DND-41 (cell line): Measurements from ENCODE around the gene GOLGA6A.
"Not testable (repeated sequence)": the region's sequence is repeated elsewhere in the genome, so short reads cannot be mapped to it uniquely, and the experiment has no call there.

Source experiments
- ATAC-seq: fragments of 200-7000 bp; cut with Tn5 transposase; 3 replicates; pipeline ENCODE4 v1.9.1; 2021; ENCODE audit warnings: low read depth; ENCODE audit not compliant: insufficient read depth
- DNase-seq: peaks from one replicate; pipeline ENCODE4 v3.0.0-alpha.2; 2020
- H2AFZ ChIP-seq: 2 replicates; pipeline ENCODE4 v1.6.0; 2012; ENCODE audit warnings: low read depth, low read length
- H3K27ac ChIP-seq: 2 replicates; pipeline ENCODE4 v1.5.1; 2012; ENCODE audit warnings: low read length, inconsistent platforms
- H3K27me3 ChIP-seq: fragments of 200-600 bp; sonication (generic); 2 replicates; pipeline ENCODE4 v1.6.0; 2012; ENCODE audit warnings: low read length, mild to moderate bottlenecking, inconsistent platforms; ENCODE audit not compliant: insufficient read depth, poor library complexity
- H3K36me3 ChIP-seq: 2 replicates; pipeline ENCODE4 v1.5.1; 2012; ENCODE audit warnings: low read length, inconsistent platforms; ENCODE audit not compliant: insufficient read depth
- H3K4me1 ChIP-seq: 2 replicates; pipeline ENCODE4 v1.5.1; 2012; ENCODE audit warnings: mild to moderate bottlenecking, low read length; ENCODE audit not compliant: insufficient read depth
- H3K4me2 ChIP-seq: 2 replicates; pipeline ENCODE4 v1.6.0; 2012; ENCODE audit warnings: mild to moderate bottlenecking, moderate library complexity, low read length, inconsistent platforms; ENCODE audit not compliant: insufficient read depth
- H3K4me3 ChIP-seq, 2 experiments: fragments of 200-600 bp in 1 of 2; shearing (Covaris generic) in 1 of 2; 2 replicates each; pipeline ENCODE4 v1.5.1; 2012 to 2016; ENCODE audit warnings: inconsistent platforms in 2 of 2, low read length in 2 of 2, mild to moderate bottlenecking in 2 of 2, low read depth in 1 of 2, moderate library complexity in 1 of 2
- H3K79me2 ChIP-seq: 2 replicates; pipeline ENCODE4 v1.6.0; 2012; ENCODE audit warnings: low read length, inconsistent platforms; ENCODE audit not compliant: insufficient read depth
- H3K9ac ChIP-seq: 2 replicates; pipeline ENCODE4 v1.6.0; 2012; ENCODE audit warnings: low read depth, mild to moderate bottlenecking, inconsistent platforms, low read length, moderate library complexity
- H3K9me3 ChIP-seq: 2 replicates; pipeline ENCODE4 v1.5.1; 2012; ENCODE audit warnings: low read length, moderate library complexity, mild to moderate bottlenecking, inconsistent platforms; ENCODE audit not compliant: insufficient read depth, severe bottlenecking
- H4K20me1 ChIP-seq: 2 replicates; pipeline ENCODE4 v1.6.0; 2012; ENCODE audit warnings: low read length; ENCODE audit not compliant: insufficient read depth
- EZH2 ChIP-seq: IDR thresholded peaks from 3 replicates; pipeline ENCODE4 v1.6.1; 2012; ENCODE audit warnings: borderline replicate concordance, low read depth, mild to moderate bottlenecking, moderate library complexity, low read length, inconsistent platforms; ENCODE audit not compliant: severe bottlenecking
- TF ChIP-seq, protein P1 (sequence below): IDR thresholded peaks from 2 replicates; pipeline ENCODE4 v1.5.1; 2012; ENCODE audit warnings: borderline replicate concordance, low read length, moderate library complexity, mild to moderate bottlenecking; ENCODE audit not compliant: poor library complexity, severe bottlenecking; ENCODE audit errors: extremely low read depth

Gene GOLGA6A, protein sequence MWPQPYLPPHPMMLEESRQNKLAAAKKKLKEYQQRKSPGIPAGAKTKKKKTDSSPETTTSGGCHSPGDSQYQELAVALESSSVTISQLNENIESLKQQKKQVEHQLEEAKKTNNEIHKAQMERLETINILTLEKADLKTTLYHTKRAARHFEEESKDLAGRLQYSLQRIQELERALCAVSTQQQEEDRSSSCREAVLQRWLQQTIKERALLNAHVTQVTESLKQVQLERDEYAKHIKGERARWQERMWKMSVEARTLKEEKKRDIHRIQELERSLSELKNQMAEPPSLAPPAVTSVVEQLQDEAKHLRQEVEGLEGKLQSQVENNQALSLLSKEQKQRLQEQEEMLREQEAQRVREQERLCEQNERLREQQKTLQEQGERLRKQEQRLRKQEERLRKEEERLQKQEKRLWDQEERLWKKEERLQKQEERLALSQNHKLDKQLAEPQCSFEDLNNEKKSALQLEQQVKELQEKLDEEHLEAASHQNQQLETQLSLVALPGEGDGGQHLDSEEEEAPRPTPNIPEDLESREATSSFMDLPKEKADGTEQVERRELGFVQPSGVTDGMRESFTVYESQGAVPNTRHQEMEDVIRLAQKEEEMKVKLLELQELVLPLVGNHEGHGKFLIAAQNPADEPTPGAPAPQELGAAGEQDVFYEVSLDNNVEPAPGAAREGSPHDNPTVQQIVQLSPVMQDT

DNA sequence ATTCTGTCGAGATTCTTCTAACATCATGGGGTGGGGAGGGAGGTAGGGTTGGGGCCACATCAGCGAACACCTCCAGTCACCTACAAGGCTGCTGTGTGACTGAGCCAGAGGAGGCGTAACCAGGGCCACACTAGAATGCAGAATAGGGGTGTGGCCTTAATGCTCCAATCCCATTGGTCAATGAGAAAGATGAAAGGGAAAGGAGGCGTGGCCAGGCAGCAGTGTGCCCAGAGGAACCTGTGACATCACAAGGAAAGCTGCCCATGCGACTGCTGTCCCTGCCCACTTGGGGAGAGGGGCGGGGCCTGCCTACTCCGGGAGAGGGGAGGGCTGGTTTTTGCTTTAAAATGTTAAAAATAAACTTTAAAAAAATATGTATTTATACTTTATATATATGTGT is at the start of gene GOLGA6A:
TSS of gene GOLGA6A (minus strand) at position 101 of the 400 bp plus-strand sequence. CDS start at position 60, 41 bp downstream.
- not testable (repeated sequence) for ATAC-seq, H3K9ac ChIP-seq, H3K9me3 ChIP-seq, H3K4me3 ChIP-seq, H3K4me2 ChIP-seq, H3K27me3 ChIP-seq, DNase-seq, H4K20me1 ChIP-seq, H3K36me3 ChIP-seq, H3K79me2 ChIP-seq, H2AFZ ChIP-seq, H3K4me1 ChIP-seq, H3K27ac ChIP-seq

DNA sequence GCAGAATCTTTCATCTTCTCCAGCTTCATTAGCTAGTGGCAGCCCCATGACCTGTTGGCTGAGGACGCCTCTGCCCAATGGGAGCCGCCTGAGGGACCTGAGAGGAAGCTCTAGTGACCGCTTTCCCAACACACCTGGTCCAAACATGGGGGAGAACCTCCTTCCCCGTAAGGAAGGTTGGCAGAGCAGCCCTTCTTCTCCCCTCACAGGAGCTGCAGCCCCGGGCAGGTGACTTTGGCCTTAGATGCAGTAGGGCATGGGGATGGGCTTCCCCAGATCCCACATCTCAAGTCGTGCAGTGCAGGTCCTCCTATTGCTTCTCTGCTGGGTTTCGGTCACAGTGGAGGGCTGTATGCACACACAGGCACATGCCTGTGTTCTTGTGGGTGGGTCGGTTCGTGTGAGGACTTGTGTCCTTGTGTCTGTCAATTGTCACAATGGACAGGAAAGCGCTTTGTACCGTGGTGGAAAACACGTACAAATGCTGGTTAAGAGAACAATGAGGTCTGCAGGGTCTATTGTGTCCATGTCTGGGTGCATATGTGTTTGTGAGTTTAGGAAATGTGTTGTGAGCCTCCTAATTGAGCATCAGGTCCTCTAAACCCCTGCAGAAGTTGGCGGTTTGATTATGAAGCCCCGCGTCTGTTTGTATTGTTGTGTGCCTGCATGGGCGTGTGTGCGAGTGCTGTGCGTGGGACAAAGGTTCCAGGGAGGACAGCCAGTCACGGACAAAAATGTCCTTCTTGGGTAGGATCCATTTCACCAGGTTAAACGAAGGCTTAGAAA is 49.5 kb upstream of the GOLGA6A start:
- DNase-seq (no peak), ATAC-seq (no peak)
- Histone ChIP-seq H3K4me2 (no peak overlapping the region), H3K4me3 (no peak overlapping the region), H3K4me1 (no peaks in the 10 kb centered on the region), H3K36me3 (no peaks in the 10 kb centered on the region), H3K27me3 (no peaks in the 10 kb centered on the region), H2AFZ (no peak overlapping the region), H3K27ac (no peak overlapping the region), H3K79me2 (no peaks in the 10 kb centered on the region), H3K9ac (no peak overlapping the region), H3K9me3 (no peaks in the 10 kb centered on the region), H4K20me1 (no peaks in the 10 kb centered on the region; the same call in 1 of the 2 replicates)
- no peak for TF ChIP-seq EZH2
- TF ChIP-seq, protein P1, sequence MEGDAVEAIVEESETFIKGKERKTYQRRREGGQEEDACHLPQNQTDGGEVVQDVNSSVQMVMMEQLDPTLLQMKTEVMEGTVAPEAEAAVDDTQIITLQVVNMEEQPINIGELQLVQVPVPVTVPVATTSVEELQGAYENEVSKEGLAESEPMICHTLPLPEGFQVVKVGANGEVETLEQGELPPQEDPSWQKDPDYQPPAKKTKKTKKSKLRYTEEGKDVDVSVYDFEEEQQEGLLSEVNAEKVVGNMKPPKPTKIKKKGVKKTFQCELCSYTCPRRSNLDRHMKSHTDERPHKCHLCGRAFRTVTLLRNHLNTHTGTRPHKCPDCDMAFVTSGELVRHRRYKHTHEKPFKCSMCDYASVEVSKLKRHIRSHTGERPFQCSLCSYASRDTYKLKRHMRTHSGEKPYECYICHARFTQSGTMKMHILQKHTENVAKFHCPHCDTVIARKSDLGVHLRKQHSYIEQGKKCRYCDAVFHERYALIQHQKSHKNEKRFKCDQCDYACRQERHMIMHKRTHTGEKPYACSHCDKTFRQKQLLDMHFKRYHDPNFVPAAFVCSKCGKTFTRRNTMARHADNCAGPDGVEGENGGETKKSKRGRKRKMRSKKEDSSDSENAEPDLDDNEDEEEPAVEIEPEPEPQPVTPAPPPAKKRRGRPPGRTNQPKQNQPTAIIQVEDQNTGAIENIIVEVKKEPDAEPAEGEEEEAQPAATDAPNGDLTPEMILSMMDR, result no peak

DNA sequence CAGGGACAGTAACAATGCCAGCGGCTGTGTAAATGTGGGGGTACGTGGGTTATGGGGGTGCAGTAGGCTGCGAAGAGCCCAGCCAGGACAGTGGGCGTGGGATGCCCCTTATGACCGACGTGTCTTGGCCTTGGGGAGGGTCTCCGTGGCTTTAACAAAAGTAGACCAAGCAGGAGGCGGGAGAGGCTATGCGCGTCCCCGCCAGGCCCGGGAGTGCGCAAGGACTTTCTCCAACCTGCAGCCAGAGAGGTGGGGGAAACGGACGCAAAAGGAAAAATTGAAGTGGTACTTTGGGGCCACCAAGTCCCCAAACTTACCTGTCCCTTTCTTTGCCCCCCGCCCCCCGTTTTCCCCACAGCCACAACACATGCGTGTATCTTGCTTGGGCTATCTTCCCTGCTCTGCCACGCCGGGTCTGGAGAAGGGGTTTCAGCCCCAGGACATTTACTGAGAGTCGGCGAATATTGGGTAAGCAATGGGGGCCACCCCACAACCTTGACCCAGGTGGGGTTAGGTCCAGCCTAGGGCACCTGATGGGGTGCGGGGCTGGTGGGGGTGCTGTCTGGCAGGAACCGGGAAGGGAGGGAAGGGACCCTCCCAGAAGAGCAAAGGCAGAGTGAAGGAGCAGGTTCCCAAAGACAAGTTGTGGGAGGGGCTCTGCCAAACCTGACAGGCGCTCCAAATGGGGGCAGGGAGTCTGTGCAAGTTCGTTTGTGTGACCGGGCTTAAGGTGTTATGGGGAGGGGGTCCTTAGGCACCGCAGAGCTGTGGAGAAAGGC is 48.7 kb upstream of the GOLGA6A start:
- H3K79me2 ChIP-seq, result no peaks in the 10 kb centered on the region
- H3K27ac ChIP-seq, result no peak overlapping the region
- no peak for ATAC-seq
- H3K4me3 ChIP-seq, result no peak overlapping the region
- H3K4me2 ChIP-seq, result no peak overlapping the region
- TF ChIP-seq, protein P1, result no peak
- TF ChIP-seq EZH2, result no peak
- H3K4me1 ChIP-seq, result no peaks in the 10 kb centered on the region
- no peaks in the 10 kb centered on the region; the same call in 1 of the 2 replicates for H4K20me1 ChIP-seq
- no peaks in the 10 kb centered on the region for H3K36me3 ChIP-seq
- H3K9me3 ChIP-seq, result no peaks in the 10 kb centered on the region
- no peak overlapping the region for H2AFZ ChIP-seq
- H3K27me3 ChIP-seq, result no peaks in the 10 kb centered on the region
- DNase-seq, result no peak
- H3K9ac ChIP-seq, result no peak overlapping the region
